ENCODE measurements around the gene MAP2K5.
A peak's percentile ranks its signal among the peaks of the same experiment; 100 is the strongest.

The MAP2K5 gene

GRCh38 chr15:67544475-67544874 is 2.0 kb downstream of the MAP2K5 start:
- H2BK15ac ChIP-seq (replicated peaks; ENCODE audit: low read depth) = no peak overlapping the region
- no peak overlapping the region for H3K4me3 ChIP-seq (ENCODE audit: low read length)
- no peak for DNase-seq
- no peaks in the 10 kb centered on the region for H3K27me3 ChIP-seq (ENCODE audit: insufficient read depth, low read length, poor library complexity)
- no peaks in the 10 kb centered on the region for H3K79me1 ChIP-seq (ENCODE audit: low read length)
- no peak overlapping the region for H3K27ac ChIP-seq (ENCODE audit: low read depth, low read length)
- H3K4ac ChIP-seq (ENCODE audit: low read depth, low read length) = no peak overlapping the region
- H4K8ac ChIP-seq (ENCODE audit: low read depth, low read length) = no peak overlapping the region
- H3K36me3 ChIP-seq (ENCODE audit: control insufficient read depth, insufficient read depth, low read length) = no peaks in the 10 kb centered on the region
- no peak overlapping the region for H3K56ac ChIP-seq (ENCODE audit: low read length)
- no peak overlapping the region for H2BK120ac ChIP-seq (ENCODE audit: low read depth, low read length)
- H3K23ac ChIP-seq (ENCODE audit: low read length) = no peak overlapping the region
- no peaks in the 10 kb centered on the region for H3K79me2 ChIP-seq (ENCODE audit: control insufficient read depth, insufficient read depth, low read length)
- H2AK5ac ChIP-seq (ENCODE audit: low read length) = no peak overlapping the region
- H2BK5ac ChIP-seq (ENCODE audit: low read length) = no peak overlapping the region
- H3K4me1 ChIP-seq (ENCODE audit: control insufficient read depth, low read depth, low read length) = peaks cover 5% of the 10 kb centered on the region
- H3K18ac ChIP-seq (ENCODE audit: low read length) = no peak overlapping the region
- H4K5ac ChIP-seq (ENCODE audit: low read length) = no peak overlapping the region
- WGBS (ENCODE audit: extremely low coverage, insufficient coverage, low lambda C conversion rate) = no CpG with 5 or more reads among the region's 3 CpGs
- no peak overlapping the region for H3K4me2 ChIP-seq (ENCODE audit: low read length)
- no peak overlapping the region for H3K9ac ChIP-seq (ENCODE audit: low read length)

GRCh38 chr15:67545864-67546263 is 3.4 kb downstream of the MAP2K5 start:
- no peaks in the 10 kb centered on the region for H3K36me3 ChIP-seq (ENCODE audit: control insufficient read depth, insufficient read depth, low read length)
- H3K9ac ChIP-seq (ENCODE audit: low read length) = no peak overlapping the region
- H3K27me3 ChIP-seq (ENCODE audit: insufficient read depth, low read length, poor library complexity) = no peaks in the 10 kb centered on the region
- no peak overlapping the region for H3K18ac ChIP-seq (ENCODE audit: low read length)
- H4K5ac ChIP-seq (ENCODE audit: low read length) = no peak overlapping the region
- H3K27ac ChIP-seq (ENCODE audit: low read depth, low read length) = no peak overlapping the region
- no peaks in the 10 kb centered on the region for H3K79me2 ChIP-seq (ENCODE audit: control insufficient read depth, insufficient read depth, low read length)
- no peak overlapping the region for H3K4ac ChIP-seq (ENCODE audit: low read depth, low read length)
- no peaks in the 10 kb centered on the region for H3K79me1 ChIP-seq (ENCODE audit: low read length)
- H2BK120ac ChIP-seq (ENCODE audit: low read depth, low read length) = no peak overlapping the region
- H3K4me2 ChIP-seq (ENCODE audit: low read length) = no peak overlapping the region
- no peak overlapping the region for H3K56ac ChIP-seq (ENCODE audit: low read length)
- no peak overlapping the region for H3K4me3 ChIP-seq (ENCODE audit: low read length)
- H2AK5ac ChIP-seq (ENCODE audit: low read length) = no peak overlapping the region
- no peak overlapping the region for H4K8ac ChIP-seq (ENCODE audit: low read depth, low read length)
- no peak for DNase-seq
- no peak overlapping the region for H3K23ac ChIP-seq (ENCODE audit: low read length)
- H2BK5ac ChIP-seq (ENCODE audit: low read length) = no peak overlapping the region
- H3K4me1 ChIP-seq (ENCODE audit: control insufficient read depth, low read depth, low read length) = peaks cover 5% of the 10 kb centered on the region
- WGBS (ENCODE audit: extremely low coverage, insufficient coverage, low lambda C conversion rate) = no CpG with 5 or more reads among the region's 3 CpGs
- no peak overlapping the region for H2BK15ac ChIP-seq (replicated peaks; ENCODE audit: low read depth)

- H3K79me1 ChIP-seq (ENCODE audit: low read length) = no peaks in the 10 kb centered on the region
- H2AK5ac ChIP-seq (ENCODE audit: low read length) = no peak overlapping the region
- no peaks in the 10 kb centered on the region for H3K27me3 ChIP-seq (ENCODE audit: insufficient read depth, low read length, poor library complexity)
- H3K79me2 ChIP-seq (ENCODE audit: control insufficient read depth, insufficient read depth, low read length) = no peaks in the 10 kb centered on the region
- H3K18ac ChIP-seq (ENCODE audit: low read length) = no peak overlapping the region
- no peak for DNase-seq
- no peak overlapping the region for H2BK5ac ChIP-seq (ENCODE audit: low read length)
- H3K4me1 ChIP-seq (ENCODE audit: control insufficient read depth, low read depth, low read length) = peaks cover 5% of the 10 kb centered on the region
- H3K4me2 ChIP-seq (ENCODE audit: low read length) = no peak overlapping the region
- no CpG with 5 or more reads among the region's 2 CpGs for WGBS (ENCODE audit: extremely low coverage, insufficient coverage, low lambda C conversion rate)
- no peak overlapping the region for H3K4me3 ChIP-seq (ENCODE audit: low read length)
- no peak overlapping the region for H3K23ac ChIP-seq (ENCODE audit: low read length)
- no peak overlapping the region for H4K8ac ChIP-seq (ENCODE audit: low read depth, low read length)
- no peak overlapping the region for H3K56ac ChIP-seq (ENCODE audit: low read length)
- H3K4ac ChIP-seq (ENCODE audit: low read depth, low read length) = no peak overlapping the region
- no peak overlapping the region for H3K9ac ChIP-seq (ENCODE audit: low read length)
- no peak overlapping the region for H2BK15ac ChIP-seq (replicated peaks; ENCODE audit: low read depth)
- no peak overlapping the region for H4K5ac ChIP-seq (ENCODE audit: low read length)
- no peak overlapping the region for H3K27ac ChIP-seq (ENCODE audit: low read depth, low read length)
- H2BK120ac ChIP-seq (ENCODE audit: low read depth, low read length) = no peak overlapping the region
- H3K36me3 ChIP-seq (ENCODE audit: control insufficient read depth, insufficient read depth, low read length) = no peaks in the 10 kb centered on the region
These were observed 4.6 kb downstream of the MAP2K5 start for GRCh38 chr15:67547064-67547463.

GRCh38 chr15:67547836-67548235 is 5.3 kb downstream of the MAP2K5 start:
- WGBS (ENCODE audit: extremely low coverage, insufficient coverage, low lambda C conversion rate) = no CpG with 5 or more reads among the region's 3 CpGs
- no peak overlapping the region for H3K27ac ChIP-seq (ENCODE audit: low read depth, low read length)
- H3K4me3 ChIP-seq (ENCODE audit: low read length) = no peak overlapping the region

GRCh38 chr15:67548236-67548852 is 5.8 kb downstream of the MAP2K5 start:
- H3K56ac ChIP-seq (ENCODE audit: low read length) = peak overlapping the region; percentile 22
- no peak overlapping the region for H3K23ac ChIP-seq (ENCODE audit: low read length)
- no peak overlapping the region for H4K8ac ChIP-seq (ENCODE audit: low read depth, low read length)
- H3K4me3 ChIP-seq (ENCODE audit: low read length) = no peak overlapping the region
- no CpG with 5 or more reads among the region's 2 CpGs for WGBS (ENCODE audit: extremely low coverage, insufficient coverage, low lambda C conversion rate)
- no peak overlapping the region for H3K9ac ChIP-seq (ENCODE audit: low read length)
- H4K5ac ChIP-seq (ENCODE audit: low read length) = no peak overlapping the region
- H3K36me3 ChIP-seq (ENCODE audit: control insufficient read depth, insufficient read depth, low read length) = no peaks in the 10 kb centered on the region
- no peak overlapping the region for H3K18ac ChIP-seq (ENCODE audit: low read length)
- no peak overlapping the region for H3K4ac ChIP-seq (ENCODE audit: low read depth, low read length)
- H2AK5ac ChIP-seq (ENCODE audit: low read length) = no peak overlapping the region
- H3K79me1 ChIP-seq (ENCODE audit: low read length) = no peaks in the 10 kb centered on the region
- no peaks in the 10 kb centered on the region for H3K27me3 ChIP-seq (ENCODE audit: insufficient read depth, low read length, poor library complexity)
- no peak overlapping the region for H2BK5ac ChIP-seq (ENCODE audit: low read length)
- no peaks in the 10 kb centered on the region for H3K79me2 ChIP-seq (ENCODE audit: control insufficient read depth, insufficient read depth, low read length)
- no peak overlapping the region for H2BK15ac ChIP-seq (replicated peaks; ENCODE audit: low read depth)
- H3K4me1 ChIP-seq (ENCODE audit: control insufficient read depth, low read depth, low read length) = peaks cover 4% of the 10 kb centered on the region
- H2BK120ac ChIP-seq (ENCODE audit: low read depth, low read length) = no peak overlapping the region
- DNase-seq = peak; percentile 13
- no peak overlapping the region for H3K4me2 ChIP-seq (ENCODE audit: low read length)
- H3K27ac ChIP-seq (ENCODE audit: low read depth, low read length) = no peak overlapping the region

More at GRCh38 chr15:67547836-67548235, 5.3 kb downstream of the MAP2K5 start:
- Histone ChIP-seq H2BK15ac (replicated peaks; ENCODE audit: low read depth) (no peak overlapping the region), H3K4me2 (ENCODE audit: low read length) (no peak overlapping the region), H3K23ac (ENCODE audit: low read length) (no peak overlapping the region), H2AK5ac (ENCODE audit: low read length) (no peak overlapping the region), H4K5ac (ENCODE audit: low read length) (no peak overlapping the region), H3K79me1 (ENCODE audit: low read length) (no peaks in the 10 kb centered on the region), H3K9ac (ENCODE audit: low read length) (no peak overlapping the region), H2BK120ac (ENCODE audit: low read depth, low read length) (no peak overlapping the region), H2BK5ac (ENCODE audit: low read length) (no peak overlapping the region), H4K8ac (ENCODE audit: low read depth, low read length) (no peak overlapping the region), H3K4ac (ENCODE audit: low read depth, low read length) (no peak overlapping the region), H3K27me3 (ENCODE audit: insufficient read depth, low read length, poor library complexity) (no peaks in the 10 kb centered on the region), H3K56ac (ENCODE audit: low read length) (peak overlapping the region; percentile 20), H3K4me1 (ENCODE audit: control insufficient read depth, low read depth, low read length) (peaks cover 5% of the 10 kb centered on the region), H3K18ac (ENCODE audit: low read length) (no peak overlapping the region), H3K36me3 (ENCODE audit: control insufficient read depth, insufficient read depth, low read length) (no peaks in the 10 kb centered on the region), H3K79me2 (ENCODE audit: control insufficient read depth, insufficient read depth, low read length) (no peaks in the 10 kb centered on the region)
- peak; percentile 14 for DNase-seq
